Lower leg skin (tissue), 3 donors: ENCODE results near the gene PLEKHO2.
"Not testable (repeated sequence)": the region's sequence is repeated elsewhere in the genome, so short reads cannot be mapped to it uniquely, and the experiment has no call there.

Experiments used
- POLR2A ChIP-seq, 2 donors: fragments of 450-650 bp; IDR thresholded peaks; one replicate each; pipeline ENCODE4 v1.6.1; 2016 to 2017; ENCODE audit warnings: antibody characterized with exemption in 2 of 2, mild to moderate bottlenecking in 1 of 2, moderate library complexity in 1 of 2
- TF ChIP-seq, protein P1 (sequence below), 3 donors: fragments of 450-650 bp; IDR thresholded peaks; one replicate each; pipeline ENCODE4 v1.5.1; 2016; ENCODE audit warnings: antibody characterized with exemption in 3 of 3, mild to moderate bottlenecking in 3 of 3, moderate library complexity in 2 of 3

DNA sequence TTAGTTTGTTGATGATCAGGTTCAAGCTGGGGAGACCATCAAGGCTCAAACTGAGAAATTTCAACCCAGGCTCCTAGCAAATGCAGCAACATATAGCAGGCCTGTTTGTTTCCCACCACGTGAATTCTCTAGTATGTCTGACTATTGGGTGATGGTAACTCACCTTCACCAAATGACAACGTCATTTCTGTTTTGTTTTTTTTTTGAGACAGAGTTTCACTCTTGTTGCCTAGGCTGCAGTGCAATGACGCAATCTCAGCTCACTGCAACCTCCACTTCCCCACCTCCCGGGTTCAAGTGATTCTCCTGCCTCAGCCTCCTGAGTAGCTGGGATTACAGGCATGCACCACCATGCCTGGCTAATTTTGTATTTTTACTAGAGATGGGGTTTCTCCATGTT lies 26.8 kb upstream of the PLEKHO2 start:
- TF ChIP-seq POLR2A (IDR thresholded peaks at IDR 0.05), result not testable (repeated sequence)
- TF ChIP-seq, protein P1, sequence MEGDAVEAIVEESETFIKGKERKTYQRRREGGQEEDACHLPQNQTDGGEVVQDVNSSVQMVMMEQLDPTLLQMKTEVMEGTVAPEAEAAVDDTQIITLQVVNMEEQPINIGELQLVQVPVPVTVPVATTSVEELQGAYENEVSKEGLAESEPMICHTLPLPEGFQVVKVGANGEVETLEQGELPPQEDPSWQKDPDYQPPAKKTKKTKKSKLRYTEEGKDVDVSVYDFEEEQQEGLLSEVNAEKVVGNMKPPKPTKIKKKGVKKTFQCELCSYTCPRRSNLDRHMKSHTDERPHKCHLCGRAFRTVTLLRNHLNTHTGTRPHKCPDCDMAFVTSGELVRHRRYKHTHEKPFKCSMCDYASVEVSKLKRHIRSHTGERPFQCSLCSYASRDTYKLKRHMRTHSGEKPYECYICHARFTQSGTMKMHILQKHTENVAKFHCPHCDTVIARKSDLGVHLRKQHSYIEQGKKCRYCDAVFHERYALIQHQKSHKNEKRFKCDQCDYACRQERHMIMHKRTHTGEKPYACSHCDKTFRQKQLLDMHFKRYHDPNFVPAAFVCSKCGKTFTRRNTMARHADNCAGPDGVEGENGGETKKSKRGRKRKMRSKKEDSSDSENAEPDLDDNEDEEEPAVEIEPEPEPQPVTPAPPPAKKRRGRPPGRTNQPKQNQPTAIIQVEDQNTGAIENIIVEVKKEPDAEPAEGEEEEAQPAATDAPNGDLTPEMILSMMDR (IDR thresholded peaks at IDR 0.05), result not testable (repeated sequence)
